Measurements from ENCODE around the gene EIF1AD. TPM values are rescaled to one million over a fixed set of nuclear protein-coding genes. Genes with fewer than 3 reads are reported as not detected.

EIF1AD gene
- total RNA-seq, 1 donor from 2014 or later = 58.0 TPM

GRCh38 chr11:65981972-65982823 is 19.8 kb downstream of the EIF1AD start:
- TF ChIP-seq CTCF (conservative IDR thresholded peaks at IDR 0.05) = no peak
- DNase-seq (ENCODE audit: low read depth, low spot score) = no peak
- no peaks in the 10 kb centered on the region for H3K27me3 Mint-ChIP-seq (ENCODE audit: low read depth)
- peaks cover 3% of the 10 kb centered on the region for H3K36me3 Mint-ChIP-seq (ENCODE audit: low read depth)
- no peaks in the 10 kb centered on the region for H3K9me3 Mint-ChIP-seq
- no peak overlapping the region for H3K27ac Mint-ChIP-seq (ENCODE audit: unreplicated experiment)
- no peaks in the 10 kb centered on the region for H3K4me1 Mint-ChIP-seq
- no peak overlapping the region for H3K4me3 Mint-ChIP-seq

- TF ChIP-seq CTCF (conservative IDR thresholded peaks at IDR 0.05) = no peak
- H3K9me3 Mint-ChIP-seq = no peaks in the 10 kb centered on the region
- no peak overlapping the region for H3K4me3 Mint-ChIP-seq
- no peak overlapping the region for H3K27ac Mint-ChIP-seq (ENCODE audit: unreplicated experiment)
- no peak for DNase-seq (ENCODE audit: low read depth, low spot score)
- no peaks in the 10 kb centered on the region for H3K4me1 Mint-ChIP-seq
- no peaks in the 10 kb centered on the region for H3K27me3 Mint-ChIP-seq (ENCODE audit: low read depth)
- peaks cover 3% of the 10 kb centered on the region for H3K36me3 Mint-ChIP-seq (ENCODE audit: low read depth)
Observed at GRCh38 chr11:65981101-65981740, 20.7 kb downstream of the EIF1AD start.

- no peaks in the 10 kb centered on the region for H3K27me3 Mint-ChIP-seq (ENCODE audit: low read depth)
- no peak for DNase-seq (ENCODE audit: low read depth, low spot score)
- peaks cover 3% of the 10 kb centered on the region for H3K36me3 Mint-ChIP-seq (ENCODE audit: low read depth)
- H3K9me3 Mint-ChIP-seq = no peaks in the 10 kb centered on the region
- H3K4me3 Mint-ChIP-seq = no peak overlapping the region
- H3K27ac Mint-ChIP-seq (ENCODE audit: unreplicated experiment) = no peak overlapping the region
- no peak for TF ChIP-seq CTCF (conservative IDR thresholded peaks at IDR 0.05)
- no peaks in the 10 kb centered on the region for H3K4me1 Mint-ChIP-seq
Observed at GRCh38 chr11:65979261-65979759, 22.6 kb downstream of the EIF1AD start.

GRCh38 chr11:65978391-65979238 is 23.3 kb downstream of the EIF1AD start:
- H3K4me3 Mint-ChIP-seq = no peak overlapping the region
- no peaks in the 10 kb centered on the region for H3K27me3 Mint-ChIP-seq (ENCODE audit: low read depth)
- no peak for TF ChIP-seq CTCF (conservative IDR thresholded peaks at IDR 0.05)
- no peaks in the 10 kb centered on the region for H3K4me1 Mint-ChIP-seq
- DNase-seq (ENCODE audit: low read depth, low spot score) = no peak
- H3K27ac Mint-ChIP-seq (ENCODE audit: unreplicated experiment) = no peak overlapping the region
- peaks cover 5% of the 10 kb centered on the region for H3K36me3 Mint-ChIP-seq (ENCODE audit: low read depth)
- no peaks in the 10 kb centered on the region for H3K9me3 Mint-ChIP-seq

GRCh38 chr11:65977621-65978390 is 24.2 kb downstream of the EIF1AD start:
- no peak overlapping the region for H3K27ac Mint-ChIP-seq (ENCODE audit: unreplicated experiment)
- no peak overlapping the region for H3K4me3 Mint-ChIP-seq
- H3K9me3 Mint-ChIP-seq = no peaks in the 10 kb centered on the region
- H3K27me3 Mint-ChIP-seq (ENCODE audit: low read depth) = no peaks in the 10 kb centered on the region
- H3K36me3 Mint-ChIP-seq (ENCODE audit: low read depth) = peaks cover 6% of the 10 kb centered on the region
- TF ChIP-seq CTCF (conservative IDR thresholded peaks at IDR 0.05) = no peak
- no peaks in the 10 kb centered on the region for H3K4me1 Mint-ChIP-seq
- DNase-seq (ENCODE audit: low read depth, low spot score) = no peak
